Naive thymus-derived CD4-positive, alpha-beta T cell (primary cell): ENCODE results near the gene ADCK1. TPM values are rescaled to one million over a fixed set of nuclear protein-coding genes. Genes with fewer than 3 reads are reported as not detected.
A peak's percentile ranks its signal among the peaks of the same experiment; 100 is the strongest.
"Not testable (repeated sequence)": the region's sequence is repeated elsewhere in the genome, so short reads cannot be mapped to it uniquely, and the experiment has no call there.

Experiments
- ATAC-seq: fragments of 150-1000 bp; cut with Tn5 transposase; 2 replicates; pipeline ENCODE4 v1.10.0; 2021; ENCODE audit warnings: mild to moderate bottlenecking, moderate library complexity
- CTCF ChIA-PET: fragments of 350-600 bp; sonication (Branson Sonifier 250); formaldehyde crosslinking; loops from one replicate; lab custom pipeline; 2021; ENCODE audit warnings: antibody characterized with exemption; lab: Charles Lee
- POLR2A ChIA-PET: fragments of 350-600 bp; sonication (Branson Sonifier 250); formaldehyde crosslinking; loops from one replicate; lab custom pipeline; 2021; ENCODE audit warnings: antibody characterized with exemption, inconsistent platforms; lab: Charles Lee
- DNase-seq, 9 donors: peaks; one replicate each; pipeline versions ENCODE4 v3.0.0 to v3.0.0-alpha.2; 2020 to 2022; ENCODE audit warnings: mixed read lengths in 1 of 9
- H3K27ac ChIP-seq: one replicate; pipeline ENCODE4 v1.7.0; 2013; ENCODE audit warnings: mild to moderate bottlenecking, low read depth, low read length, moderate library complexity
- H3K27me3 ChIP-seq, 2 donors: one replicate each; pipeline ENCODE4 v1.7.0; 2013; ENCODE audit warnings: low read length in 2 of 2, mild to moderate bottlenecking in 2 of 2, moderate library complexity in 2 of 2; ENCODE audit not compliant: control insufficient read depth in 2 of 2, insufficient read depth in 2 of 2
- H3K36me3 ChIP-seq, 3 experiments: 1 replicate in 2 of 3; 2 replicates in 1 of 3; pipeline ENCODE4 v1.7.0; 2013; ENCODE audit warnings: low read length in 3 of 3, mild to moderate bottlenecking in 3 of 3, moderate library complexity in 1 of 3; ENCODE audit not compliant: insufficient read depth in 3 of 3, control insufficient read depth in 2 of 3
- H3K4me1 ChIP-seq, 2 donors: one replicate each; pipeline ENCODE4 v1.7.0; 2013; ENCODE audit warnings: low read length in 2 of 2, mild to moderate bottlenecking in 2 of 2, moderate library complexity in 1 of 2; ENCODE audit not compliant: control insufficient read depth in 2 of 2, insufficient read depth in 2 of 2
- H3K4me3 ChIP-seq: 2 replicates; pipeline ENCODE4 v1.7.0; 2013; ENCODE audit warnings: mild to moderate bottlenecking, low read length
- H3K9me3 ChIP-seq, 3 experiments: 1 replicate in 2 of 3; 2 replicates in 1 of 3; pipeline ENCODE4 v1.7.0; 2013; ENCODE audit warnings: low read length in 3 of 3; ENCODE audit not compliant: control insufficient read depth in 2 of 3
- H3K27ac Mint-ChIP-seq, 9 donors: one replicate each; pipeline ENCODE4 v1.8.0; 2020 to 2022; ENCODE audit warnings: mixed read lengths in 9 of 9, mild to moderate bottlenecking in 8 of 9, moderate library complexity in 5 of 9, inconsistent platforms in 2 of 9
- H3K27me3 Mint-ChIP-seq, 5 donors: one replicate each; pipeline ENCODE4 v1.8.0; 2021 to 2022; ENCODE audit warnings: mixed read lengths in 5 of 5, mild to moderate bottlenecking in 1 of 5
- H3K36me3 Mint-ChIP-seq, 5 donors: one replicate each; pipeline ENCODE4 v1.8.0; 2020 to 2022; ENCODE audit warnings: mixed read lengths in 5 of 5, mild to moderate bottlenecking in 3 of 5, inconsistent platforms in 1 of 5
- H3K4me1 Mint-ChIP-seq, 7 donors: one replicate each; pipeline ENCODE4 v1.8.0; 2020 to 2022; ENCODE audit warnings: mixed read lengths in 7 of 7, mild to moderate bottlenecking in 3 of 7, inconsistent platforms in 1 of 7
- H3K4me3 Mint-ChIP-seq, 10 donors: one replicate each; pipeline ENCODE4 v1.8.0; 2020 to 2022; ENCODE audit warnings: mild to moderate bottlenecking in 10 of 10, mixed read lengths in 10 of 10, moderate library complexity in 6 of 10, inconsistent platforms in 2 of 10
- H3K9me3 Mint-ChIP-seq, 11 donors: one replicate each; pipeline ENCODE4 v1.8.0; 2020 to 2022; ENCODE audit warnings: mixed read lengths in 11 of 11, mild to moderate bottlenecking in 4 of 11, inconsistent platforms in 1 of 11, moderate library complexity in 1 of 11
- intact Hi-C, 2 donors: fragments of 100-400 bp; cut with micrococcal nuclease; formaldehyde crosslinking; loops; one replicate each; pipeline ENCODE4 v1.15.1; 2023
- polyA plus RNA-seq, 2 donors: library from polyadenylated mRNA; unstranded; fragments of 300-500 nt; fragmentation: Illumina TruSeq; gene quantifications; one replicate each; pipeline ENCODE4 v1.2.3, GENCODE V29; 2021
- total RNA-seq, 6 experiments: library from RNA in 5 of 6; stranded (reverse) in 5 of 6; gene quantifications; 1 replicate in 5 of 6; 2 replicates in 1 of 6; pipeline ENCODE4 v1.2.3 and lab custom pipeline; 2021 to 2026

ADCK1 gene
- total and polyA plus RNA-seq, 7 experiments from 2014 or later = 4.5 to 10.6 (median 9.4) TPM

DNA sequence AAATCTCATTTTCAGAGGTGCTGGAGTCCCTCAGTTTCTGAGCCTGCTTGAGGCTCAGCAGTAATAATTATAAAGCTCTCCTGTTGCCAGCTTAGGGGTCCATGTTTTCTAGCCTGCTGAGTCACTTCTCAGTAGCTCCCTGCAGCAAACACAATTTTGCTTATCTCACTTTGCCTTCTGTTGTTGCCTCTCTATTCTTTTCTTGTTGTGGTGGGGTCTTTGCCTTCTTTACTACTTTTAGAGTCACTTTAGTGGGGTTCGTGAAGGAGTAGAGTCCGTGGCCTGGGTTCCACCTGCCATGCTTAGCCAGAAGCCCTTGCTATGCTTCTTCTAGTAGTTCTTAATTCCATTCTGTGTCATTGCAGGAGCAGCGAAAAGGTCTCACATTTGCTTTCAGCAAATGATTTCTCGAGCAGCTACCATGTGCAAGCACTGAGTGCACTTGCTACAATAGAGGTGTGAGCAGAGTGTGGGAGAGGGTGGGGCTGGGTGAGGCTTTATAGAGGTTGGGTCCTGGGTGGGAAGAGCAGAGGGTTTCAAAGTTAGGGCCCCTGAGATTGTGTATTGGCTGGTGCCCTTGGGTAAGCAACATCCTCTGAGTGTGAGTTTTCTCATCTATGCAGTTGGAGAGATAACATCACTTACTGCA is 114.3 kb downstream of the ADCK1 start:
- intact Hi-C loops = no loop called here
- Mint-ChIP-seq H3K4me1 (peaks cover 0 to 3% (median 0%) of the 10 kb centered on the region in 7 donors), H3K9me3 (peaks cover 0 to 5% (median 0%) of the 10 kb centered on the region in 11 donors), H3K27ac (peak overlapping the region in 1 of 9 donors; percentile 47), H3K36me3 (peaks cover 0 to 72% (median 37%) of the 10 kb centered on the region in 5 donors), H3K4me3 (no peak overlapping the region), H3K27me3 (no peaks in the 10 kb centered on the region)
- Histone ChIP-seq H3K27me3 (no peaks in the 10 kb centered on the region), H3K4me3 (no peak overlapping the region), H3K36me3 (no peaks in the 10 kb centered on the region), H3K27ac (no peak overlapping the region), H3K9me3 (no peaks in the 10 kb centered on the region), H3K4me1 (no peaks in the 10 kb centered on the region)
- no peak for DNase-seq
- CTCF ChIA-PET = no interaction called here
- POLR2A ChIA-PET = no interaction called here
- no peak for ATAC-seq

DNA sequence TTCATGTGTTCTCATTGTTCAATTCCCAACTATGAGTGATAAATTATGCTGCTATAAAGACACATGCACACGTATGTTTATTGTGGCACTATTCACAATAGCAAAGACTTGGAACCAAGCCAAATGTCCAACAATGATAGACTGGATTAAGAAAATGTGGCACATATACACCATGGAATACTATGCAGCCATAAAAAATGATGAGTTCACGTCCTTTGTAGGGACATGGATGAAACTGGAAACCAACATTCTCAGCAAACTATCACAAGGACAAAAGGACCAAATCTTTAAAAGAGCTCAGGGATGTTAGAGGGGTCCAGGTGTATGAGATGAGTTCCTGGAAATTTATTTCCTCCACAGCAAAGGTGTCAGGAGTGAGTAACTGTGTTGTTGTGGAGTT is 115.5 kb downstream of the ADCK1 start:
- CTCF ChIA-PET, H3K4me1 Mint-ChIP-seq, H3K4me1 ChIP-seq, H3K27ac Mint-ChIP-seq, H3K36me3 ChIP-seq, H3K9me3 ChIP-seq, H3K27ac ChIP-seq, H3K27me3 Mint-ChIP-seq, H3K4me3 Mint-ChIP-seq, H3K27me3 ChIP-seq, DNase-seq, POLR2A ChIA-PET, ATAC-seq, H3K4me3 ChIP-seq, intact Hi-C loops: not testable (repeated sequence)
- Mint-ChIP-seq H3K9me3 (peaks cover 0 to 12% (median 3%) of the 10 kb centered on the region in 11 donors), H3K36me3 (peaks cover 0 to 72% (median 33%) of the 10 kb centered on the region in 5 donors)

DNA sequence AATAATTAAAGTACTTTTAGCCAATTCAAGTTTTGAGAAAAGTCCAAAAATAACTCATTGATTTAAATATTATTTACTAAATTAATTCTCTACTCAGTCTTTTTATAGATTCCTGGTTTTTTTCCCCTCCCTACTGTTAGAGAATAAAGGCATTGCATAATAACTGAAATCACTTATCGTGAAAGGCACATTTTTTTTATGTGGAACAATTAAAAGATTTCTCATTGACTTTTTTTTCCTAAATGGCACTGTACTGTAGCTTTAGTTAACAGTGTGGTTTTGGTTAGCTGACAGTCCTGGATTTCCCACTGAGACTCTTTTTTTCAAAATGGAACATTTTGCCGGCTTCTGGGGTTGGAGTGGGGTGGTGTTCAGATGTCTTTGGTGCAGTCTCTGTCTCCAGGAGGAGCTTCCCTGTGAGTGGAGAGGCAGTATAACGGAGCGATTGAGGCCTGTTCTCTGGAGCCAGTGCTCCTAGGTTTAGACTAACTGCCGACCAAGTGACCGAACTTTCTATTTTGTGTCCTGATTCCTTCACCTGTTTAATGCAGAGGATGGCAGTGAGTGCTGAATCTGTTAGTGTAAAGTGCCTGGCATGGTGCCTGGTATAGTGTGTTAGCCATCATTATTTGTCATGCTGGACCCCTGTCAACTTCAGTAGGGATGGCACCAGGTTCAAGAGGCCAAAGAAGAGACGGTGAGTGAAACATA is 117.7 kb downstream of the ADCK1 start:
- Mint-ChIP-seq H3K36me3 (peaks cover 0 to 59% (median 29%) of the 10 kb centered on the region in 5 donors), H3K9me3 (peaks cover 0 to 13% (median 3%) of the 10 kb centered on the region in 11 donors), H3K4me1 (peaks cover 0 to 3% (median 0%) of the 10 kb centered on the region in 7 donors), H3K27me3 (no peaks in the 10 kb centered on the region), H3K27ac (no peak overlapping the region), H3K4me3 (no peak overlapping the region)
- Histone ChIP-seq H3K27ac (no peak overlapping the region), H3K4me1 (no peaks in the 10 kb centered on the region), H3K36me3 (no peaks in the 10 kb centered on the region), H3K4me3 (no peak overlapping the region), H3K9me3 (no peaks in the 10 kb centered on the region), H3K27me3 (no peaks in the 10 kb centered on the region)
- DNase-seq (no peak), ATAC-seq (no peak)
- intact Hi-C loops = no loop called here
- CTCF ChIA-PET = no interaction called here
- POLR2A ChIA-PET = no interaction called here

DNA sequence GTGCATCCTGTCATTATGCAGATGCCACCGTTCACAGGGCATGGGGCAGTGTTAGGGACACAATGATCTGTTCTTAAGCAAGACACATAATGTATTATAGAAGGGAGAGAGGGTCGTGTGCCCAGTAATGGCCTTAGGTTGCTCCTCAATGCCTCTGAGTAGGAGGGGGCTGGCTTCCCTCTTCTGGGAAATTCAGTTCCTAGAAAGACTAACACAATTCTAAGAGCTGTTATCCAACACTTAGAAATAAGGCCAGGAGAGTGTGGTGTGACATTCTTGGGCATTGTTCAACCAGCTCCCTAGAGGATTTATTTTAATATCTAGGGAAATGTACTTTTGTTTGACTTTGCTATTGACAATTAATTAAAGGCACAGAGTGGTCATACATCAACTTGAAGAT is 118.5 kb downstream of the ADCK1 start:
- peaks cover 0 to 13% (median 3%) of the 10 kb centered on the region in 11 donors for H3K9me3 Mint-ChIP-seq
- no peaks in the 10 kb centered on the region for H3K4me1 ChIP-seq
- CTCF ChIA-PET = no interaction called here
- peaks cover 0 to 59% (median 29%) of the 10 kb centered on the region in 5 donors for H3K36me3 Mint-ChIP-seq
- no peak for DNase-seq
- no peak overlapping the region for H3K4me3 ChIP-seq
- ATAC-seq = no peak
- no peaks in the 10 kb centered on the region for H3K9me3 ChIP-seq
- POLR2A ChIA-PET = no interaction called here
- intact Hi-C loops = no loop called here
- H3K4me3 Mint-ChIP-seq = no peak overlapping the region
- no peak overlapping the region for H3K27ac Mint-ChIP-seq
- no peaks in the 10 kb centered on the region for H3K27me3 Mint-ChIP-seq
- no peaks in the 10 kb centered on the region for H3K27me3 ChIP-seq
- no peak overlapping the region for H3K27ac ChIP-seq
- no peaks in the 10 kb centered on the region for H3K36me3 ChIP-seq
- H3K4me1 Mint-ChIP-seq = peaks cover 0 to 3% (median 0%) of the 10 kb centered on the region in 7 donors

DNA sequence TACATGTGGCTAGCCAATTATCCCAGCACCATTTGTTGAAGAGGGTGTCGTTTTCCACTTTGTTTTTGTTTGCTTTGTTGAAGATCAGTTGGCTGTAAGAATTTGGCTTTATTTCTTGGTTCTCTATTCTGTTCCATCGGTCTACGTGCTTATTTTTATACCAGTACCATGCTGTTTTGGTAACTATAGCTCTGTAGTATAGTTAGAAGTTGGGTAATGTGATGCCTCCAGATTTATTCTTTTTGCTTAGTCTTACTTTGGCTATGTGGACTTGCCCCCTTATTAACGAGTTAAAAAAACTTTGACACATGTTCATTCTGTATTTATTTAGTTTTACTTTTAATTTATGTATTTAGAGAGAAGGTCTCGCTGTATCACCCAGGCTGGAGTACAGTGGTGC is 120.4 kb downstream of the ADCK1 start:
- POLR2A ChIA-PET = no interaction called here
- Mint-ChIP-seq H3K9me3 (peaks cover 0 to 13% (median 3%) of the 10 kb centered on the region in 11 donors), H3K27me3 (no peaks in the 10 kb centered on the region), H3K4me3 (no peak overlapping the region), H3K27ac (peak overlapping the region in 1 of 9 donors; percentile 51), H3K36me3 (peaks cover 0 to 54% (median 18%) of the 10 kb centered on the region in 5 donors), H3K4me1 (peaks cover 0 to 3% (median 0%) of the 10 kb centered on the region in 7 donors)
- H3K27me3 ChIP-seq = no peaks in the 10 kb centered on the region
- intact Hi-C loops = no loop called here
- no peaks in the 10 kb centered on the region for H3K9me3 ChIP-seq
- peaks cover 0 to 11% (median 0%) of the 10 kb centered on the region in 3 experiments for H3K36me3 ChIP-seq
- H3K4me1 ChIP-seq = no peaks in the 10 kb centered on the region
- no peak for ATAC-seq
- no peak overlapping the region for H3K27ac ChIP-seq
- CTCF ChIA-PET = no interaction called here
- DNase-seq = no peak
- no peak overlapping the region for H3K4me3 ChIP-seq

DNA sequence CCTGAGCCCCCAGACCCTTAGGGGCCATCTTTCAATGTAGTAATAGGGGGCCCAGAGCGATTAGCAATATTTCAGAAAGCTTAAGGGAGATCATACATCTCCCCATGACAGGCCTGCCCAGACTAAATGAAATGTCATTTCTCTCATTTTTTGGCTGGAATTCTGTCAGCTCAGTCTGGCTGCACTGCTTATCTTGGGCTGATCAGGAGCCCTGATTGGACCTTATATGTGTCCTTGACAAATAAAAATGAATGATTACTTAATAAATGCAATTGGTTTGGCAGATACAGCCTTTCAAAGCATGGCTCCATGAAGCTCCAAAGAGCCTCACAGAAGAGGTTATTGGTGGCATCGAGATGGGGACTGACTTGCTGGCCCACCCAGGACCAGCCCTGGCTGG is 121.9 kb downstream of the ADCK1 start:
- no peaks in the 10 kb centered on the region for H3K27me3 ChIP-seq
- H3K9me3 Mint-ChIP-seq = peaks cover 0 to 13% (median 3%) of the 10 kb centered on the region in 11 donors
- peaks cover 0 to 3% (median 0%) of the 10 kb centered on the region in 7 donors for H3K4me1 Mint-ChIP-seq
- no peaks in the 10 kb centered on the region for H3K9me3 ChIP-seq
- ATAC-seq = no peak
- H3K27me3 Mint-ChIP-seq = no peaks in the 10 kb centered on the region
- H3K27ac Mint-ChIP-seq = no peak overlapping the region
- H3K36me3 Mint-ChIP-seq = peaks cover 0 to 59% (median 18%) of the 10 kb centered on the region in 5 donors
- intact Hi-C loops = no loop called here
- H3K36me3 ChIP-seq = peaks cover 0 to 21% (median 0%) of the 10 kb centered on the region in 3 experiments
- no peak overlapping the region for H3K4me3 Mint-ChIP-seq
- ChIA-PET CTCF (no interaction called here), POLR2A (no interaction called here)
- H3K4me3 ChIP-seq = no peak overlapping the region
- no peak for DNase-seq
- no peaks in the 10 kb centered on the region for H3K4me1 ChIP-seq
- H3K27ac ChIP-seq = no peak overlapping the region
